Sigmoid colon (tissue), 4 donors: Measurements from ENCODE around the gene MAFF.

Experiments
- EP300 ChIP-seq, 4 donors: sonication (generic); formaldehyde crosslinking; IDR thresholded peaks; one replicate each; pipeline ENCODE4 v1.6.1; 2017; ENCODE audit warnings: antibody characterized with exemption in 4 of 4
- POLR2A ChIP-seq, 2 donors: fragments of 450-650 bp; IDR thresholded peaks; one replicate each; pipeline ENCODE4 v1.6.1; 2016; ENCODE audit warnings: antibody characterized with exemption in 2 of 2, mild to moderate bottlenecking in 2 of 2, moderate library complexity in 2 of 2
- POLR2AphosphoS5 ChIP-seq, 4 donors: sonication (generic); formaldehyde crosslinking; IDR thresholded peaks; one replicate each; pipeline ENCODE4 v1.6.1; 2017; ENCODE audit warnings: antibody characterized with exemption in 4 of 4
- TF ChIP-seq, protein P1 (sequence below), 4 experiments: fragments of 450-650 bp in 3 of 4; fragments of 200-600 bp in 1 of 4; IDR thresholded peaks; one replicate each; pipeline ENCODE4 v1.5.1; 2016 to 2019; ENCODE audit warnings: antibody characterized with exemption in 4 of 4, mild to moderate bottlenecking in 3 of 4, moderate library complexity in 2 of 4

DNA sequence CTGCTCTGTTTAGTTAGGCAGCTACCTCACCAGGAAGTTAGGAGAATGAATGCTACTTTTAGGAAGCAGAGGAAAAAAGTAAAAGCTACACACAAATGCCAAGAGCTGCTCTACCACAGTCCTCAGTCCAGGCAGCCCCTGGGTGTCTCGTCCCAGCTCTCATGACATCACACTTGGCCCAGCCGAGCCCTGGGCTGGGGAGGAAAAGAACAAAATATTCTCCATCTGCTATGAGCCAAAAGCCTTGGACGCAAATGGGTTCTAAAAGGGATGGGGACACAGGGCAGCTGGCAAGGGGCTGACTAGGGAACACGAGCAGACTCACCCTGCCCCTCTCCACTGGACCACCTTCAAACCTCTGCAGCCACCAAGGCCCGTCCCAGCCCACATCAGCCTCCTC lies 44.9 kb downstream of the MAFF start:
- TF ChIP-seq, protein P1, sequence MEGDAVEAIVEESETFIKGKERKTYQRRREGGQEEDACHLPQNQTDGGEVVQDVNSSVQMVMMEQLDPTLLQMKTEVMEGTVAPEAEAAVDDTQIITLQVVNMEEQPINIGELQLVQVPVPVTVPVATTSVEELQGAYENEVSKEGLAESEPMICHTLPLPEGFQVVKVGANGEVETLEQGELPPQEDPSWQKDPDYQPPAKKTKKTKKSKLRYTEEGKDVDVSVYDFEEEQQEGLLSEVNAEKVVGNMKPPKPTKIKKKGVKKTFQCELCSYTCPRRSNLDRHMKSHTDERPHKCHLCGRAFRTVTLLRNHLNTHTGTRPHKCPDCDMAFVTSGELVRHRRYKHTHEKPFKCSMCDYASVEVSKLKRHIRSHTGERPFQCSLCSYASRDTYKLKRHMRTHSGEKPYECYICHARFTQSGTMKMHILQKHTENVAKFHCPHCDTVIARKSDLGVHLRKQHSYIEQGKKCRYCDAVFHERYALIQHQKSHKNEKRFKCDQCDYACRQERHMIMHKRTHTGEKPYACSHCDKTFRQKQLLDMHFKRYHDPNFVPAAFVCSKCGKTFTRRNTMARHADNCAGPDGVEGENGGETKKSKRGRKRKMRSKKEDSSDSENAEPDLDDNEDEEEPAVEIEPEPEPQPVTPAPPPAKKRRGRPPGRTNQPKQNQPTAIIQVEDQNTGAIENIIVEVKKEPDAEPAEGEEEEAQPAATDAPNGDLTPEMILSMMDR (IDR thresholded peaks at IDR 0.05): no peak
- TF ChIP-seq POLR2AphosphoS5 (IDR thresholded peaks at IDR 0.05) (no peak), POLR2A (IDR thresholded peaks at IDR 0.05) (no peak), EP300 (IDR thresholded peaks at IDR 0.05) (no peak)
